Coronary artery (tissue), 2 donors: ENCODE measurements around the gene DESI2.
A peak's percentile ranks its signal among the peaks of the same experiment; 100 is the strongest.

ENCODE experiments used
- DNase-seq: peaks from one replicate; pipeline ENCODE4 v3.0.0-alpha.2; 2017; ENCODE audit warnings: low spot score
- H3K27ac ChIP-seq, 2 donors: fragments of 200-600 bp; sonication (generic); one replicate each; pipeline ENCODE4 v1.5.1; 2016 to 2019
- H3K4me3 ChIP-seq: fragments of 200-600 bp; sonication (generic); 2 replicates; pipeline ENCODE4 v1.5.1; 2016; ENCODE audit warnings: mild to moderate bottlenecking, moderate library complexity
- TF ChIP-seq, protein P1 (sequence below): fragments of 200-600 bp; sonication (generic); IDR thresholded peaks from one replicate; pipeline ENCODE4 v1.5.1; 2019; ENCODE audit warnings: antibody characterized with exemption

DESI2 gene

DNA sequence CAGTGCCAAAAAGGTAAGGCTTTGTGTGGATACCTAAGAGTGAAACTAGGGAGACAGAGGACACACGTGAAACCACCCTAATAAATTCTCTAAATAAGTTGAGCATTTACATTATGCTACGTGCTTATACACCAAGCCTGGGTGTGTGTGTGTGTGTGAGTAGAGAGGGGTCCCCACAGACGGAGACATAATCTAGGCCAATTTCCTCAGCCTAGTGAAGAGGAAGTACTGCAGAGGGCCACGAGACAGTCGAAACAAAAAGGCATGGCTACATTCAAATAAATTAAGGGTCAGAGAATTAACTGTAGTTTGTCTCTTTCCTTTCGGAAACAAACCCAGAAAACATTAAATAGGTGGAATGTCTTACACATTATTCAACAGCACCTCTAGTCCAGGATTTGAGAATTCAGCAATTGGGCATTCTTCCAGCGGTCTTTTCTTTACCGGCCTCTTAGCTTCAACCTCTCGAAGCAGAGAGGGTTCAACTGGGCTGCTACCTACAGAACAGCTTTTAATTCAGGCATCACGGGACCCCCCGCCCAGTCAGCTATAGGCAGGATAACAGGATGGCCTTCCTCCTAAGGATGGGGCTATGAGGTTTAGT lies 75.0 kb downstream of the DESI2 start:
- no peak for DNase-seq
- TF ChIP-seq, protein P1, sequence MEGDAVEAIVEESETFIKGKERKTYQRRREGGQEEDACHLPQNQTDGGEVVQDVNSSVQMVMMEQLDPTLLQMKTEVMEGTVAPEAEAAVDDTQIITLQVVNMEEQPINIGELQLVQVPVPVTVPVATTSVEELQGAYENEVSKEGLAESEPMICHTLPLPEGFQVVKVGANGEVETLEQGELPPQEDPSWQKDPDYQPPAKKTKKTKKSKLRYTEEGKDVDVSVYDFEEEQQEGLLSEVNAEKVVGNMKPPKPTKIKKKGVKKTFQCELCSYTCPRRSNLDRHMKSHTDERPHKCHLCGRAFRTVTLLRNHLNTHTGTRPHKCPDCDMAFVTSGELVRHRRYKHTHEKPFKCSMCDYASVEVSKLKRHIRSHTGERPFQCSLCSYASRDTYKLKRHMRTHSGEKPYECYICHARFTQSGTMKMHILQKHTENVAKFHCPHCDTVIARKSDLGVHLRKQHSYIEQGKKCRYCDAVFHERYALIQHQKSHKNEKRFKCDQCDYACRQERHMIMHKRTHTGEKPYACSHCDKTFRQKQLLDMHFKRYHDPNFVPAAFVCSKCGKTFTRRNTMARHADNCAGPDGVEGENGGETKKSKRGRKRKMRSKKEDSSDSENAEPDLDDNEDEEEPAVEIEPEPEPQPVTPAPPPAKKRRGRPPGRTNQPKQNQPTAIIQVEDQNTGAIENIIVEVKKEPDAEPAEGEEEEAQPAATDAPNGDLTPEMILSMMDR: no peak
- Histone ChIP-seq H3K27ac (no peak overlapping the region), H3K4me3 (no peak overlapping the region)

DNA sequence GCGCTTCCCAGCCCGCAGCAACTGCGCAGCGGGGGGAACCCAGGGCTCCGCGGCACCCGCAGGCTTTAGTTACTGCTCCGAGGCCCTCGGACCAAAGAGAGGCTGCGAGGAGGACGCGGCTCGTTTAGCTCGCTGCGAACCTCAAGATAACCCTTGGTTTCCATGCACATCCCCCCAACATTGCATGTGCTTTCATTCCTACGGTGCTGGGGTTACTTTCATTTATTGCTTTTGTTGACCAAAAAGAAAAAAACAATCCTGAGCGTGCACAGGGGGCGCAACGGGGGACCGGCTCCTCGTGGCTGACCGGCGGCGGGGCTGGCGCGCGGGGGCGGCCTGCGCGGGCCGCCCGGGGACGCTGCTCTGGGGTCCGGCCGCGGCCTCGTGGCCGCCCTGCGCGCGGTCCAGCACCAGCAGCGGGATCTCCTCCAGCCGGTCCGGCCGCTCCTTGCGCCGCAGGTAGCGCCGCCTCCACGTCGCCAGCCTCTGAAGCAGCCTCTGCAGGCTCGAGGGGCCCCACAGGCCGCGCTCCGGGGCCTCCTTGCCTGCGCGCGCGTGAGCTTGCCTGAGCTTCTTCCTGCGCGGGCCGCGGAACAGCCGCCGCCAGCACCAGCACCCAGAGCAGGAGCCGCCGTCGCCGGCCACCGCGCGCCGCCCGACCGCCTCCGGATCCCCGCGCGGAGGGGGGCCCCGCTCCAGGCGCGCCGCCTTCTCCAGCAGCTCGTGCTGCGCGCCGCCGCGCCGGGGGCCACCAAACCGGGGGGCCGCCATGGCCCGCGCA lies 77.4 kb downstream of the DESI2 start:
- Histone ChIP-seq H3K4me3 (peak overlapping the region; percentile 76), H3K27ac (peak overlapping the region in 1 of 2 donors; percentile 38)
- no peak for DNase-seq

DNA sequence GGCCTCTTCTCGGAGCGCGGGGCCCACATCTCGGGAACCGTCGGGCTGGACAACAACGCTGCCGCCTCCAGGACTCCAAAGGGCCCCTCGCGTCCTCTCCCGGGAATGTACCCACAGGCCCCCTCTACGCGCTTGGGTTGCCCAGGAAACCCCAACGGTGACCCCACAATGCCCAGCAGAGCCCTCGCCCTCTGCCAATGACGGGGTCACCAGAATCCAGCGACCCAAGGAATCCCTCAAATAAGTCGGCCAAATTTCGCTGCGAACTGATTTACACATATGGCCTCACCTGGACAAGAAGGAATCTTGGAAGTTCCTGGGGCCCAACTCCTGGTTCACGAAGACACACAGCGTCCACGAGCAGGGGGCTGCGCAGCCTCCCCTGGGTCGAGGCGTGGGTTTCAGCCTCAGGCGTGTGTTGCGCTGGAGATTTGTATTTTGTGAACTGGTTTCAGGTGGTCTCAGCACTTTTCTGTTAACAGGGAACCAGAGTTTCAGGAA lies 78.1 kb downstream of the DESI2 start:
- DNase-seq: no peak
- H3K27ac ChIP-seq: no peak overlapping the region

More for the DNA sequence above, 77.4 kb downstream of the DESI2 start:
- TF ChIP-seq, protein P1: no peak

DNA sequence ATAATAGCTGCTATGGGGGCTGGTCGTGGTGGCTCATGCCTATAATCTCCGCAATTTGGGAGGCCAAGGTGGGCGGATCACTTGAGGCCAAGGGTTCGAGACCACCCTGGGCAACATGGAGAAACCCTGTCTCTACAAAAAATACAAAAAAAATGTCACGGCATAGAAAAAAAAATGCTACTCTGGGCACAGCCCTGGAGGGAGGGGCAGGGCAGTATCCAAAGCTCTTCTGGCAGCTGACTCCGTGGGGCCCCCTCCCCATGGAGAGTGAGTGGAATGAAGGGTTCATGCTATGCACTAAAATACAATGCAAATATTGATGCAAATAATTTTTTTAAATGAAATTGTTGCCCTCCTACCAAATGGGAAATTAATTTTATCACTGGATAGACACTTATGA lies 78.7 kb downstream of the DESI2 start:
- H3K4me3 ChIP-seq: no peak overlapping the region
- no peak for DNase-seq
- TF ChIP-seq, protein P1: no peak
- no peak overlapping the region for H3K27ac ChIP-seq

More for the DNA sequence above, 78.1 kb downstream of the DESI2 start:
- H3K4me3 ChIP-seq: peak overlapping the region; percentile 76
- TF ChIP-seq, protein P1: no peak

DNA sequence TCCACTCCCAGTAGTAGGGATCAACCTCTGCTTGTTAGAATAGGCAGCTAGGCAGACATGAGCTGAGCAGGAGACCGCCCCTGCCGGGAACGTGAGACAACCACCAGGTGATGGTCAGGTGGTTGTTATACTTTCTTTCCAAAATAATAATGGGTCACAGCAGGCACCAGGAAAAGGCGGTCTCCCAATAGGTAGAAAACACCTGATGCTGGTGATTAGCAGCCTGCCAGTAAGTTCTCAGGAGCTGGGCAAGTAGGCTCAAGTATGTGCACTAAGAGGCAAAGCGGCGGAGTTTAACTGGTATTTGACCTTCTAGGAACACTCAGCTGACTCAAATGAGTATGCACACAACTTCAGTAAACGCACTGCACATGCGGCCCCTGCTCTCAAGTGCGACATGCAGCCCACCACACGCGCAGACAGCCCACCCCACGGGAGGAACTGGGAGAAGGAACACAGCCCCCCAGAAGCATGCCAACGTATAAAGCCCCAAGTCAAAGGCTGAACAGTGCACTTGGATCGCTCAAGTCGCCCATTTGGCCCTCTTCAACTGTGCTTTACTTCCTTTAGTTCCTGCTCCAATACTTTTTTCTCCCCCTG lies 80.0 kb downstream of the DESI2 start:
- DNase-seq: no peak
- Histone ChIP-seq H3K4me3 (no peak overlapping the region), H3K27ac (no peak overlapping the region)
- TF ChIP-seq, protein P1: no peak

DNA sequence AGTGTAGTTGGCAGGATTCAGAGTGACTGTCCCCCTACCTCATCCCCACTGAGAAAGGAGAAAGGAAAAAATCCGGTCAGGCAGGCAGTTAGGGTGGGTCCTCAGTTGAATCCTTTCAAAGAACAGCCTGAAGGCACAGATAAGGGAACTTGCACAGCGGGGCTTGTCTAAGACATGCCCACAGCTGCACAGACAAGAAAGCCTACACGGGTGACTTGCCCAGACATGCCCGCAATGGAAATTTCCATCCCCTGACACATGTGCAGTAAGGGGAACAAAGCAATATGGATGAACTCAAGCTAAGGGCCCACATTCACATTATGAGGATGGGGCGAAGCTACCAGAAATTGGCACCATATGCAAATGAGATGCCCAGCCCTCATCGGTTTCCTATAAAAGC lies 82.5 kb downstream of the DESI2 start:
- DNase-seq: no peak
- H3K27ac ChIP-seq: no peak overlapping the region
- TF ChIP-seq, protein P1: no peak
- H3K4me3 ChIP-seq: no peak overlapping the region
